HCEC 1CT (cell line): ENCODE data around the gene CLDN4.
"Not testable (repeated sequence)": the region's sequence is repeated elsewhere in the genome, so short reads cannot be mapped to it uniquely, and the experiment has no call there.

Experiments used
- DNase-seq: peaks from one replicate; pipeline ENCODE4 v3.0.0-alpha.2; 2017

CLDN4 gene

GRCh38 chr7:73823873-73824592 is 6.8 kb upstream of the CLDN4 start:
- no peak for DNase-seq

GRCh38 chr7:73824986-73825385 is 5.8 kb upstream of the CLDN4 start:
- DNase-seq, result no peak

DNA sequence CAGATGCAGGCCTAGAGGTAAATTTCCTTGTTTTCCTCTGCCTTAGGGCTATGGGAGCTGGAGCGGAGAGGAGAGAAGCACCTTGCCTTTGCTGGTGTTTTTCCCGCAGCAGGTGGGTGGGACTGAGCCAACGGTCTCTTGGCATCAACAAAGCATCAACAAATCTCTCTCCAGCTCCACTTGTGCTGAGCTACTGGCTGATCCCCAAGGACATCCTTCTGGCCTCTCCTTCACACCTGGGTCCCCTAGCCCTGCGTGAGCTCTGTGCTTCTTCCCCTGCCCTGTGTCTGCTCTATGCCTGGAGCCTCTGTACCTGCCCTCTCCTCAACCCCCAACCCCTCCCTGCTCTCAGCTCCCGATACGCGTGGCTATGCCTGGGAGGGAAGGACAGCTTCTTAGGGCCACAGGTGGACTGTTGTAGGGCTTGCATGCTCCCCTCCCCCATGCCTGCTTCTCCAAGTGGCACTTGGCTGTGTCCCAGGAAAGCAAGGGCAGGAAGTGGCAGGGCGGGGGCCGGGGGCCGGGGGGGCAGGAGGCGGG is 3.2 kb upstream of the CLDN4 start:
- no peak for DNase-seq

DNA sequence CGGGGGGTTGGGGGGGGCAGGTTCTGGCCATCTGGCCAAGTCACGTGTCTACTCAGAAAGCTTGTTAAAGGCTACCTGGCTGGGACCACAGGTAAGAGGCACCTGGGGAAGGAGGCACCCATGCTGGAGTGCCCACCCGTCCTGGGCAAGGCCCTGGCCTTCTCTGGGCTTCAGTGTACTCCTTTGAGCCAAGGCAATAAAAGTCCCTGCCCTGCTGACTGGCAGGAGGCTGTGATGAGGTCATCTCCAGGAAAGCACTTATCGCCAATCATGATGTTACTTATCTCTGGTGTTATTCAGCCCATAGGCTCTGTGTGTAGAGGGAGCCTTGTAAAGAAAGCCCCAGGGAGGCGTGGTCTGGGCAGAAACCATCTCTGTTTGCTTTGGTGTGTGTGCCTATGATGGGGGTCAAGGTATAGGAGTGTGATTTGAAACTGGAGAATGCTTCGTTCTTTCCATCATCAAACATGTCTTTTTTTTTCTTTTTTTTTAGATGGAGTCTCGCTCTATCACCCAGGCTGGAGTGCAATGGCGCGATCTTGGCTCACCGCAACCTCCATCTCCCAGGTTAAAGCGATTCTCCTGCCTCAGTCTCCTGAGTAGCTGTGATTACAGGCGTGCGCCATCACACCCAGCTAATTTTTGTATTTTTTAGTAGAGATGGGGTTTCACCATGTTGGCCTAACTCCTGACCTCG is 2.5 kb upstream of the CLDN4 start:
- peak; percentile 53 for DNase-seq

DNA sequence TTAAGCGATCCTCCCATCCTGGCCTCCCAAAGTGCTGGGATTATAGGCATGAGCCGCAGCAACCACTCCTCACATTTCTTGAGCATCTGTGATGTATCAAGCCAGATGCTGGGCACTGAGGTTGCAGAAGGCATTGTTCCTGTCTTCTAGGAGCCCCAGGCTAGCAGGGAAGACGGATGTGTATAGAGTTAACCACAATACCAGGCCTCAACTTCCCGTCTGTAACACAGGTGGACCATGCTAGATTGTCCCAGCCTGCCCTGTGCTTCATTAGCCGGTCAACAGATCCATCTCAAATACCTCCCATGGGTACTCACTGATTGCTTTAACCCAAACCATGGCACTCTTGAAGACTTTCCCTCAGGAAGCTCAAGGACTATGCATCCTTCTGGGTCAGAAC is 1.8 kb upstream of the CLDN4 start:
- DNase-seq, result no peak

GRCh38 chr7:73829505-73829904 is 1.3 kb upstream of the CLDN4 start:
- no peak for DNase-seq

- no peak for DNase-seq
Measured at GRCh38 chr7:73829921-73830680, 695 bp upstream of the CLDN4 start.

- no peak for DNase-seq
Measured at GRCh38 chr7:73831584-73831833, 713 bp downstream of the CLDN4 start.

GRCh38 chr7:73831834-73832651 is 1.2 kb downstream of the CLDN4 start:
- no peak for DNase-seq

- no peak for DNase-seq
Measured at GRCh38 chr7:73832806-73833205, 2.0 kb downstream of the CLDN4 start.

GRCh38 chr7:73833251-73833919 is 2.6 kb downstream of the CLDN4 start:
- no peak for DNase-seq

DNA sequence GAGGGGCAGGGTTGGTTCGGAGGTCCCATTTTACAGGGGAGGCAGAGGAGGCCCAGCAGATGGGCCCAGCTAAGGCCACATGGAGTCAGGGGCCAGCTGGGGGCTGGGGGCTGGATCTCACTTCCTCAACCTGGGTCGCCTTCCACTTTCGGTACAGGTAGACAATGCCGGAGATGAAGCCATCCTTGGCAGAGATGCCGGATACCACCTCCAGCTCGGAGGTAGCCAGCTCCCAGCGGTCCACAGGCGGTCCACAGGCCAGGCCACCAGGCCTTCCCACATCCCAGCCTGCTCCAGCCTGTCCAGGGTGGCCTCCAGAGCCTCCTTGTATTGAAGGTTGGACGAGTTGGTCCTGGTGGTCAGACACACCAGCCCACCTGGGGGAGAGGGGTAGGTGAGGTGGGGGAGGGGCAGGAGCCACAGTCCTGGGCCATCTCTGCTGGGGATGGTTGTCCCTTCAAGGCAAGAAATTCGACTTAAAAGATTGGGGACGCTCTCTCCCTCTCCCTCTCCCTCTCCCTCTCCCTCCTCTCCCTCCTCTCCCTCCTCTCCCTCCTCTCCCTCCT is 3.9 kb downstream of the CLDN4 start:
- no peak for DNase-seq

DNA sequence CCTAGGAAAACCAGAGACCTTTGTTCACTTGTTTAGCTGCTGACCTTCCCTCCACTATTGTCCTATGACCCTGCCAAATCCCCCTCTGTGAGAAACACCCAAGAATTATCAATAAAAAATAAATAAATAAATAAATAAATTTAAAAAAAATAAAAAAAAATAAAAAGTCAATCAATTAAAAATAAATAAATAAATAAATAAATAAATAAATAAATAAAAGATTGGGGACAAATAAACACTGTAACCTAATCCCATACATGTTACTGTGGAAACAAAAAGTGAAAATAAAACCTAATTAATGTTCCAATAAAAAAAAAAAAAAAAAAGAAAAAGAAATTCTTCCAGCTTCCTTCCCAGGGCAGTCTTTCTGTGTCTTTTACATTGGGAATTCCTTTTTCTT is 6.4 kb downstream of the CLDN4 start:
- DNase-seq, result not testable (repeated sequence)

GRCh38 chr7:73838642-73839041 is 7.8 kb downstream of the CLDN4 start:
- DNase-seq, result no peak

DNA sequence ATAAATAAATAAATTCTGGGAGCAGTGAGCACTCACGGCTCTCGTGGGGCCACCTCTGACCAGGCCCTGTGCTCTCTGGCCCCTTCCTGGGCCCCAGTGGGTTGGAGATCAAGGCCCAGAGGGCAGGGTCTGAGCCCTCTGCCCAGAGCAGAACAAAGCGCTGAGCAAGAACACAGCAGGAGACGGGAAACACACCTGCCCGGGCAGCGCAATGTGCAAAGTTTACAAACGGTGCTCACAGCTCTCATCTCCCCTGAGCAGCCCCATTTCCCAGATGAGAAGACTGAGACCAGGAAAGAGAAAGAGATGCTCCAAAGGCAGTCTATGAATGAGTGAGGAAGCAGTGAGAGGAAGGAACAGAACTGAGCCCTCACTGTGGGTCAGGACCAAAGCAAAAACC is 8.5 kb downstream of the CLDN4 start:
- DNase-seq, result no peak

DNA sequence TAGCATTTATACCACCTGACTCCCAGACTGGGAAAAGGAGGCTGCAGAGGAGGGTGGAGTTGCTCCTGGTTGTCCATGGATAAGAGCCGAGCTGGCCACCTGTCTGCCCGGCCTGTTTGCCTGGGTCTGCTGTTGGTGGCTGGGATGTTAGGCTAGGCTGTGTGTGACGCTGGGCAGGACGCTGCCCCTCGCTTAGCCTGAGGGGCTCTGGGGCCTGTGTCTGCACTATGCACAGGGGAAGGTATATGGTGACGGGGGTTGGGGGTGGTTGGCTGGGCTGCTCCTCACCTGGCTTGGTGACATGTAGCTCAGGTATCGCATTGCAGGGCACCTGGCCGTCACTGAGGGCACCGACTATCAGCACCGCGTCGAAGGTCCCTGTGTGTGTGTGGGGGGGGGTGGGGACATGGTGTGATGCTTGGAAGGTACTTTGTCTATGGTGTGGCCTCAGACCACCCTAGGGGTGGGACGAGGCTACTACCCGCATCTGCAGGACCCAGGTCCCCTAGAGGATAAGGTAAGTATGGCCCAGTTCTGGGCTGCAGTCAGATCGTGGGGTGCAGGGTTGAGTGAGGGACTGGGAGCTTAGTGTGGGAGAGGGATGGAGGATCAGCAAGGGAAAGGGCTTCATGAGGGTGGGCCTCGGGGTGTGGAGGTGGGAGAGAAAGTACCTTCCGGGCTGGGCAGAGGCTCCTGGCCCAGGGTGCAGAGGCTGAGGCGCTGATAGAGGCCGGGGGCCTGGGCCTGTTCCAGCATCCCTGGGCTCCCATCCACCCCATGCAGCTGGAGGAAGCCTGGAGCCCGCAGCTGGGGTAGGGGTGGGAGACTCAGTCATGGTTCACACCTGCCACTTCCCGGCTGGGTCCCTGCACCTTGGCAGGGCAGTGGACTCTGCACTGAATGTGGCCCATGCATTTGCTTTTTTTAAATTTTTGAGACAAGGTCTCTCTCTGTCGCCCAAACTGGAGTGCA is 9.2 kb downstream of the CLDN4 start:
- no peak for DNase-seq

- DNase-seq, result no peak
Measured at GRCh38 chr7:73840715-73841379, 10.1 kb downstream of the CLDN4 start.

GRCh38 chr7:73841689-73842066 is 10.9 kb downstream of the CLDN4 start:
- no peak for DNase-seq

DNA sequence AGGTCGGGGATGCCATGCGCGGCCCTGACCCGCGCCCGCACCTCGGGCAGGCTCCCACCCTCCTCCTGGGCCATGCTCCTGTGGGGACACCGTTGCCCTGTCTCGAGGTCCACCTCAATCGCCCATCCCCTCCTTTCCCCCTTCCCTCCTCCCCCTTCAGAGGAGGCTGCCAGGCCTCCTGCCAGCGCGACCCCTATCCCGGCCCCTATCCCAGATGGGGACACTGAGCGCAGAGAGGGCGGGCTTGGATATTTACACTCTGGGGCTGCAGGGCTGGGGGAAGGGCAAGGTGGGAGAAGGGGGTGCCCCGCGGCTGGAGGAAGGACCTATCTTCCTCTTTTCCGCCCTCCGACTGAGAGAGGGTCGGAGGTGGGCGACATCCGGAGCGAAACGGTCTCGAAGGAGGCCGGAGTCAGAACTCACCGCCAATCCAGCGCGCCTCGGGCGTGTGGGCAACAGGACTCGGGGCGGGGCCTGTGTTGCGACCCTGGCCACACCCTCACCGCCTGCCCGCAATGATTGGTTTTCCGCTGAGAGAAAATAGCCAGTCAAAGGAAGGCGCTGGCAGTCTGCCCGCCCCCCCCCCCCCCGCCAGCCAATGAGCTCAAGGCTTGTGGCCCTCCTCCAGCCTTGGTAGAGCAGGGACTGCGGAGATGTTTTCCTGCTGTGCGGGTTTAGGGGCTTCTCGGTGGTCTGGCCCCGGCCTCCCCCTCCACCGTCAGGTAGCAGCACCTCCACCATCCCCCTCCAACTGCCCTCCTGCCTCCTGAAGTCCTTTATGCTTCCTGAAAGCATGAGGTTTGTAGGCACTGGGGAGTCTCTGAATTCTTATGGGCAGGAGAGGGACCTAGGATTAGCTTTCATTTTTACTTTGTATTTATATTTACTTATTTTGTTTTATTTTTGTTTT is 11.5 kb downstream of the CLDN4 start, which contains the start of gene METTL27:
Gene METTL27, minus strand, starts transcription at position 450 of the 910 bp plus-strand sequence. Its CDS starts 376 bp downstream, at position 74.
- DNase-seq, result peak; percentile 92
